GM19238 (cell line): ENCODE results near the gene LARGE1.
"Not testable (repeated sequence)": the region's sequence is repeated elsewhere in the genome, so short reads cannot be mapped to it uniquely, and the experiment has no call there.

Source experiments
- DNase-seq: peaks from one replicate; pipeline ENCODE4 v3.0.0; 2011; ENCODE audit warnings: low spot score; ENCODE audit not compliant: insufficient read length

LARGE1 gene

DNA sequence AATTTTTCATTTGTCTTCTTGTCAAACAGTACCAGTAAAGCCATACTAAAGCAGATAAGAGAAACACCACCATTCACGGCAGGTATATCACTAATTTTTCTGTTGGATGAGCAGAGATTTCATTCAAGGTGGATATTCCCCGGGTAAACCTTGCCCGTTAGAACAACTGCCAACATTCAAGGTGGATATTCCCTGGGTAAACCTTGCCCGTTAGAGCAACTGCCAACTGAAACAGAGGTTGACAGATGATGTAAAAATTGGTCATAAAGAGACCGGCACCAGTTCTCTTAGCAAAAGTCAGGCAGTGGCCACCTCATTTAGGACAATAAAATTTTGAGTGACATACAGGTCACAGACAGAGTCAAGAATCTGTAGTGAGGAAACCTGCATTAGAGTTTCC lies 438.7 kb downstream of the LARGE1 start:
- DNase-seq: no peak

DNA sequence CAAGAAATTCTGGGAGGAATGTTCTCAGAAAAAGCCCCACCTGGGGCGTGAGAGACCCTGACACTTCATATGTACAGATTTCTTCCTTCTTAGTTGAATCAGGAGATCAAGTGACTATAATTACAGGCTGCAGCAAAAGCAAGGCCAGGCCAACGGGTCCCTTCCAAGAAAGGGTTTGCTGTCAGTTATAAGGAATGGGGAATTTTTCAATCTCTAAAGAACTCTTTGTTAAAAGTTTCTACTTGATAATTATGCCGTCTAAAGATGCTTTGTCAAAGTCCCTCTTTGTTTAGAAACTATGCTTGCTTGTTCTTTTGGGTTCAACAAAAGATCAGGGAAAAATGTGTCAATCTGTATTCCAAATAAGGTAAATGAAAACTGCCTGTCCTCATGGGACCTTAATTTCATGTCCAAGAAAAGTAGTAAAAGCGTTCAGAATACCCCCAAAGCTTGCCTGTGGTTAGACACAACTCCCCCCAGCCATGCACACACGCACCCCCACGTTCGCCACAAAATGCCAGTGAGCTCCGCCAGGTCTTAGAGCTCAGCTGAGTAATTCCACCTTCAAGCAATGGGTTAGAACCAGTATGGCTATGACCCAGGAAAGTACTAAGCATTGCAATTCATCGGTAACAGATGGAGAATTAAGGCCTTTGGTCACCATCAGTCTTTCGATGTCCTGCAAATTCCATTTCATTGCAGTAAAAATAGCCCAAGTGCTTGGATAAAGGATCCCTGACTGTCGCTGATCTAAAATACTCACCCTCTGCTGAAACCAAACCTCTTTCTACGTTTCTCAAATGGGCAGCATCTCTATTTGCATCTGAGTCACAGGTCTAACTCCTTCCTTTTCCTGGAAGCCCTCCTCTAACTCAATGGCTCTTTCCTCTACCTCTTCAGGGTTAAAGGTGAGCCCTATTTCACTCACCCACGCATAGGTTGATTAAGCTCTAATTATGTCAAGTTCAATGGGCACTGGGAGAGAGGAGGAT lies 442.9 kb downstream of the LARGE1 start:
- no peak for DNase-seq

DNA sequence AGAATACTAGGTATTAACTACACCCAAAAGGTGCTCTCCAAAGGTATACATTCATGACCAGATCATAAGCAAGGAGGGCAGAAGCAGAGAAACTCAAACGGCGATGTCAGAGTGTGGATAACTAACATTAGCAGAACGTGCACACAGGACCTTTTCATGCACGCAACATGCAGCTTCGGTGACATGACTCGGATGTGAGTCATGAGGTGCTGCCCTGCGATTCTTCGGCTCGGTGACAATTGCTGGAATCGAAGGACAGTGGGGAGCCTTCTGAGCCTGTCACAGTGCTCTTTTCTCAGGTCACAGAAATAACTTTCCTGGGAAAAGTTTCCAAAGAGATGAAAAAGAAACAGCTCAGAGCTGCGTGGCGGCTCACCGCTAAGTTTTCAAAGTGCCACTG lies 443.6 kb downstream of the LARGE1 start:
- no peak for DNase-seq

DNA sequence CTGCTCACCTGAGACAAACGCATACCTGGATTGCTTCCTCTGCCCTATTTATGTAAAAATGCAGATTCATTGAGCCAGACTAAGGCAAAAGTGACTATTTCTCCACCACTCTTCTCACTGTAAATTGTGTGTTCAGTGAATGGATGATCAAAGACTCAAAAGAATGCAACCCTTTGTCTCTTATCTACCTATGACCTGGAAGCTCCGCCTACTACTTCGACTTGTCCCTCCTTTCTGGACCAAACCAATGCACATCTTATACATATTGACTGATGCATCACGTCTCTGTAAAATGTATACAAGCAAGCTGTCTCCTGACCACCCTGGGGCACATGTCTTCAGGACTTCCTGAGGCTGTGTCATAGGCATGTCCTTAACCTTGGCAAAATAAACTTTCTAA lies 444.1 kb downstream of the LARGE1 start:
- no peak for DNase-seq

DNA sequence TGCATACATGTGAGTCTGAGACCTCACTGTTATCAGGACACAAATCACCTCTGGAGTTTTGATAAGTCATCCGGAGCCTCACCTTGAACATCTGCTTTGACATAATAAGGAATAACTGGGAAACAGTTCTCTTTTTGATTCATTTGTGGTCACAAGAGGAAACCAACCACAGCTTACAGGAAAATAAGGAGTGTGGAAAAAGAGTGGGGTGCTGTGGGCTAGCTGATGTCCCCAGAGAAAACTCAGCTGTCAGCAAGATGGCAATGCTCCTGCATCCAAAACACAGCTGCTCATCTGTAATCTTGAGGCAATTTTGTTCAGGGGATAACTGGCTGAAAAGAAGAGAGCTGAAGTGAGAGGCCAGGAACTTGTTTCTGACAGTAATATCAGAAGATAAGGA lies 445.7 kb downstream of the LARGE1 start:
- no peak for DNase-seq

DNA sequence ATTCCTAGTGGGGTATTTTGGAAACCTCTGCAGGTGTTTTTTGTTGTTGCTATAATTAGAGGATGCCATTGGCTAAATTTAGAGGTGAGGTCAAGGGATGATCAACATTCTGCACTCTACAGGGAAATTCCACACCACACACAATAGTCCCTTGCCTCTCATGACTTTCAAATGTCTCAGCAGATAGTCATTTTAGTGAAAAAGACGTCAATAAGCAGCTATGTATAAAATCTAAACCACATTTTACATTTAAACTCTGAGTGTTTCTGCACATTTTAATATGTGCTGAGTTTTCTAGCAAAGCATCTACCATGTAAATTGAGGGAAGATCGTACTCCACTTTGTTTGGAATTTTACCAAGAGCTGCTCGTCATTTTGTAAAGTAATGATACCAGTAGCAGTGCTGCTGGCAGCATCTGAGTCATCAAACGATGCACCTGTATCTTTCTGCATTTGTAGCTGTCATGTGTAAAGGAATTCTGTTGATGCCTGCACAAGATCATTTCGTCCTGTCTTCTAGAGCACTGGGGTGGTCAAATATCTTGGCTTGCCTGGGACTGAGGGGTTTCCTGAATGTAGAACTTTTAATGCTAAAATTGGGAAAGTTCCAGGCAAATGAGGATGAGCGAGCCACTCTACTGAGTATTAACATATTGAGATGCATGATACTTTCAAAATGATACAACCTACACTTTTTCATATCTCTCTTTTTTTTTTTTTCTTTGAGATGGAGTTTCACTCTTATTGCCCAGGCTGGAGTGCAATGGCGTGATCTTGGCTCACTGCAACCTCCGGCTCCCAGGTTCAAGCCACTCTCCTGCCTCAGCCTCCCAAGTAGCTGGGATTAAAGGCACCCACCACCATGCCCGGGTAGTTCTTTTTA lies 447.6 kb downstream of the LARGE1 start:
- peak; percentile 19 for DNase-seq

DNA sequence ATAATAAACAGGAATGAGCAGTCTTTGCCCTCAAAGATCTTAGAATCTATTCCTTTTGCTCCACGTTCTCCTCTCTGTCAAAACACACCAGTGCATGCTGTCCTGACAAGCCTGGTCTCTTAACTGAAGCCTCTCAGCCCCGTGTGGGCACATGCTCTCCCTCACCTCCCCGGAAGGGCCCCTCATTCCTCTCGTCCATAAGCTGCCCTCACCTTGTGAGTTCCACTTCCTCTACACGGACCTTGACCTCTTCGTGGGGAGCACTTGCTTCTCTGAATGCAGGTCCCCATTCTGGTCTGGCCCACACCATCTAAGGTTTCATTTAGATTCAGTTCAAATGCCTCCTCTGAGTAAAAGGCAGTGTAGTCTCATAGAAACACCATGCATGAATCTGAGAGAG lies 449.8 kb downstream of the LARGE1 start:
- no peak for DNase-seq

DNA sequence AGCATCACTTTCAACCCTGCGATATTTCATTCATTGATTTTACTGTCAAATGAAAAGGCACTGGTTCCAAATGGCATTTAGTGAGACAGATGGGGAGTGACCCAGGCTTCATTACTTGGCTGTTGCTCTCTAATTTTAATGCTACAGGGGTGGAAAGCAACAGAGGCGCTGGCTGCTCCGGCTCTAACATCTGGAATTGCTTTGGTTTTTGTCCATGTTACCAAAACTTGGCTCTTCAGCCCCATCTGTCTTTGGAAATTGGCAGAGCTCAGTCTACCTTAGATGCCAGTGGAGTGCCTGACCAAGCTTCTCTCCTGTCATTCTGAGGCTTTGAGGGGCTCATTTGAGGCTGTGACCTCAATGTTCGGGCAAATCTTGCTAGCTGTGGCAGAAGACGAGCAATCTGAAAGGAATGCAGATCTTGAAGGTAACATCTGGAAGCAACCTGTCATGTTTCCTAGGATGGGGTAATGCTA lies 452.6 kb downstream of the LARGE1 start:
- DNase-seq: no peak

DNA sequence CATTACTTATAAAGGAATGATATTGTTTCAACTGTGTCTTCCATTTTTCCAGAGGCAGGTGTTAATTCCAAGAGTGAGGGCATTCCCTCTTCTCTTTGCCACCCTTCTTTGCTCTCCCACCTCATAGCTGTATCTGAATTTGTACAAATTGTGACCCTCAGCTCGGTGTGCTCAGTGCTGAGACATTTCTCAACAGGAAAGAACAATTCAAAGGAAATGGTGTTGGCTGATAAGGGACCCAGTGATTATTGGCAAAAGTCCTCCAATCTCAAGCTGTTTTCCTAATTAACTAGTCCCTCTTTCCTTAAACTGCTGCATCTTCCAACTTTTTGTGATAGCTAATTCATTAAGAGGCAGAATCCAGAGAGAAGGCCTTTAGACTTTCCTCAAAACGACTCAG lies 453.2 kb downstream of the LARGE1 start:
- no peak for DNase-seq

DNA sequence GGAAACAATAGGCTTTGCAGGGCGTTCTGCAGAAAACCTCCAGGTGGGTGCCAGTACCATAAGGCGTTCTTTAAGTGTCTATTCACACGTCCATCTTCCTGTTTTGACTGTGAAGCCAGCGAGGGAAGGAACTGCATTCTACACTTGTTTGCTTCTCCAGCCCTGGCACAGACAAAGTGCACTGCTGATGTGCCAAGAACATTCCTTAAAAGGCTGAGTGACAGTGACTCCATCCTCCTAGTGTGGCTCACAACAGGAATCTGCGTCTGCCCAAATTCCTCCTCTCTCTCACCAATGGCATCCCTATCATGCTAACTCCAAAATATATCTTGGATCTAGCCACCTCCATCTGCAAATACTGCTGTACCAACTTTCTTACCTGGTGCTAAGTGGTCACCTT lies 454.7 kb downstream of the LARGE1 start:
- no peak for DNase-seq

DNA sequence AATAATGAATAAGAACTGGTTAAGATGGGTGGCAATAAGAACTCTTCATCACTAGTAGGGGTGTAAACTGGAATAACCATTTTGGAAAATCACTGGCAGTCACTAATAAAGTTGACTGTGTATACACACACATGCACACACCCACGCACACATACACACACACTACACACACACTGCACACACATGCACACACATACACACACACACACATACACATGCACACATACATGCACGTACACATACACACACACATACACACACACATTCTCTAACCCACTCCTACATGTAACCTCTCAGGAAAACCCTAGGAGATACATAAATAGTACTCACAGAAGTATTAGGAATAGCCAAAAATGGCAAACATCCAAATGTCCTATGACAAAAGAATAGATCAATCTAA lies 455.6 kb downstream of the LARGE1 start:
- no peak for DNase-seq

DNA sequence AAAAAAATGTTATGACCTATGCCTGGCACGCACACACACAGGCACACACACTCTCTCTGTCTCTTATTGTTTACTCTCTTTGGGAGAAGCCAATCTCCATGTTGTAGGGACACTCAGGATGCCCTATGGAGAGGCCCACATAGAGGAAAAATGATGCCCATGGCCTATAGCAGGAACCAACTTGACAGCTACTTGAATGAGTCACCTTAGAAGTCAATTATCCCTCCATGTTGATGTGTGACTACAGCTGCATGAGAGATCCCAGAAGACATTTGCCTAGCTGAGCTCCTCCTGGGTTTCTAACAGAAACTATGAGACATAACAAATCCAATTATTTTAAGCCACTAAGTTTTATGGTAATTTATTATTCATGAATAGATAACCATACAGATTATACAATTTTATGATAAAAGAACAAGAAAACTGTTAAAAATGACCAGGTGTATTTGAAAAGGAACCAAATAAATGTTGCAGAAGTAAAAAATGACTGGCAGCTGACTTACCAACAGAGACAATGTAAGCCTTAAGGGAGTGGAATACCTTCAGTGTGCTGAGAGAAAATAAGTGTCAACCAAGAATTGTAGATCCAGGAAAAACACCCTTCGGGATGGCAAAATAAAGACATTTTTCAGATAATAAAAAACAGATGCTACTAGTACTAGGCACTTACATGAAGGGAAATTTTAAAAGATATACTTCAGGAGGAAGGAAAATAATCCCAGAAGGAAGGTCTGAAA lies 458.4 kb downstream of the LARGE1 start:
- DNase-seq: no peak

DNA sequence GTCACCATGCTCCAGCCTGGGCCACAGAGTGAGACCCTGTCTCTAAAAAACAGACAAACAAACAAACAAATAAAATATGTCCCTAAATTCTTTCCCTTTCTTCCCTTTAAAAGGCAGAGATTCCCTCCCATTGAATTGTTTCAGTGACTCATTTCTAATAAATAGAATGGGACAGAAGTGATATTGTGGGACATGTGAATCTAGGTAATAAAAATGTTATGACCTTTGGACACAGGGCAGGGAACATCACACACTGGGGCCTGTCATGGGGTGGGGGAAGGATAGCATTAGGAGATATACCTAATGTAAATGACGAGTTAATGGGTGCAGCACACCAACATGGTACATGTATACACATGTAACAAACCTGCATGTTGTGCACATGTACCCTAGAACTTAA lies 459.0 kb downstream of the LARGE1 start:
- not testable (repeated sequence) for DNase-seq

DNA sequence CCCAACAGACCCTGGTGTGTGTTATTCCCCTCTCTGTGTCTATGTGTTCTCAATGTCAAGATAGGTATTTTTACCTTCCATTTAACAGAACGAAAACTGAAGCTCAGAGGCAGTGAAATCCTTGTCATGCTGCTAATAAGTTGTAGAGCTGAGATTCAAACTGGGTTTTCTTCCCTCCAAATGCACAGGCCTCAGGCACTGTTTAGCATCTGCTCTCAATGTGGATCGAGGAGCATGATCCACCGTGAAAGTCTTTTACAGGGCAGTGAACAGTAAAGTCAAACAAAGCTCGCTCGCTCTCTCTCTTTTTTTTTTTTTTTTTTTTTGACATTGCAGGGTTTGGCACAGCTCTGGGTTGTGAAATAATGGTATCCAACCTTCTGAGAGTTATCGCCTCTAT lies 461.1 kb downstream of the LARGE1 start:
- DNase-seq: no peak

DNA sequence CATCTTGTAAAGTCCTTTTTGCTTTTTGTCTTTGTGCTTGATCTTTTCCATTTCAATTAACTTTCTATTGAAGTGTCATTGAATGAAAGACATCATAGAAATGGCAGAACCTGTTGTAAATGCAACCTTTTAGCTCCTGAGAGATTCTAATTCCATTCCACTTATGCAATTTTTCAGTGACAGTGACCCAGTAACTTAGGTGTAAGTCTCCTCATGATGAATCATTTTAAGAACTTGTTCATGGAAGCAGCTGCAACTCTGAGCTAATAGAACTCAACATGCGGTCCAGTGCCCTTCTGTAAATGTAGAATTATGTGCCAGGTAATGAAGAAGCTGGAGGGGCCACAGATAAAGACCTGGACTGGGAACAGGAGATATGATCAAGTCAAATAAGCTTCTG lies 463.8 kb downstream of the LARGE1 start:
- DNase-seq: no peak

DNA sequence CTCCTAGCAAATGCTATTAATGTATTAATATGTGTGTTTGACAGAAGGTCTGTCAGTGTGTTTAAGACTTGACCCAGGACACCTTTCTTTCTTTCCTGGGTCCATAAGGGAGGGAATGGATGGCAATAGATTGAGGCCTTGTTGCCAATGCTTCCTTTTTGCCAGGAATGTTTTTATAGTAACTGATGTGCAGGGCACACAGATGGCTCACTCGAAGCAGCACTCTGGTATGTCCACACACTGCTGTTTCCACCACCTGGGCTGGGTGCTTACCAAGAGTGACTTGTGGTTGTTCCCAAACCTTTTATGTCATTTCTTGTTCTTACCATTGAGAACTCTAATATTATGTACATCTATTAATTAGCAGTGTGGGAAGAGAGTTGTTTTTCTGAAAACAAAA lies 465.2 kb downstream of the LARGE1 start:
- no peak for DNase-seq

DNA sequence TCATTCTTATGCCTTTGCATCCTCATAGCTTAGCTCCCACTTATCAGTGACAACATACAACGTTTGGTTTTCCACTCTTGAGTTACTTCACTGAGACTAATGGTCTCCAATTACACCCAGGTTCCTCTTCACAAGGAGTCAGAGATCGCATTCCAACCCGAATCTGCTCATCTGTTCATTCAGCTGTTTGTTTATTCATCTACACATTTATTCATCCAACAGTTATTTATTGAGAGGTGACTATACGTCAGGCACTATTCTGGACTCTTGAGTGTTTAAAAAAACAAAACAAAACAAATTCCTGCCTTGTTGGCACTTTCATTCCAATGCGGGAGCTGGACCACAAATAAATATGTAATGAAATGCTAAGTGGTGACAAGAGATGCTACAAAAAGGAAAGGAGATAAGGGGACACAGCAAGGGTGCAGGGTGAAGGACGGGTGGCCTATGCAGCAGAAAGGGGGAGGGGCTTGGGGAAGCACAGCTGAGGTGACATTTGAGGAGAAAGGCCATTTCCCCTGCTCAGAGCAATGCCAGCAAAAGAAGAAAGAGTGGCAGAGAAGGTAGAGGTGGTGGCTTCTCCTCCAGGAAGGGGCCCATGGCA lies 468.3 kb downstream of the LARGE1 start:
- no peak for DNase-seq

DNA sequence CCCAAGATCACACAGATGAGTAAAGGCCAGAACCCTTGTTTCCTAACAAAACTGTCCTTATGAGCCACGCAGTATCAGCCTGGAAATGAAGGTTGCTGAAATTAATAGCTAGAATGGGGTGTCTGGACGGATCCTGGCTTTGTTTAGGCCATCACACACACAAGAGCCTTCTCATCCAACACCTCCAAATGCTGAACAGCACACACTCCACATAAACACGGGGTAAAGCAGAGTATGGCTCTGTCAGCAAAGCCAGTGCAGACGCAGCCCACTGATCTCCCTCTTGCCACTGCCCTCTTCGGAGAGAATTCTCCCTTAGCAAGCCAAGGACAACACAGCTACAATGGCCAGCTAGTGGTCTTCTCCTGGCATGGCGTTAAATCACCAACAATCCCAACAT lies 469.5 kb downstream of the LARGE1 start:
- no peak for DNase-seq

DNA sequence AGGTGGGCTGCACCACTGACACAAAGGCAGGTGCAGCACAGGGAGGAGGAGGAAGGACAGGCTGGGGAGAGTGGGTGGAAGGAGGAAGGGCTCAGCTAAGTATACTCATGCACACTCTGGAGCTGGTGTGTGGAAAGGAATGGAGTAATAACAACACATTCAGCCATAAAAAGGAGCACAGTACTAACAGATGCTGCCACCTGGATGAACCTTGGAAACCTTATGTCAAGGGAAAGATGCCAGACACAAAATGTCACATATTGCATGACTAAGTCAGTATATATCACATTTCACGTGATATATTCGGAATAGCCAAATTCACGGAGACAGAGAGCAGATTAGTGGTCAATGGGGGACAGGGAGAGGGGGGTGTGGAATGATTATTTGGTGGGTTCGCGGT lies 472.5 kb downstream of the LARGE1 start:
- DNase-seq: no peak

DNA sequence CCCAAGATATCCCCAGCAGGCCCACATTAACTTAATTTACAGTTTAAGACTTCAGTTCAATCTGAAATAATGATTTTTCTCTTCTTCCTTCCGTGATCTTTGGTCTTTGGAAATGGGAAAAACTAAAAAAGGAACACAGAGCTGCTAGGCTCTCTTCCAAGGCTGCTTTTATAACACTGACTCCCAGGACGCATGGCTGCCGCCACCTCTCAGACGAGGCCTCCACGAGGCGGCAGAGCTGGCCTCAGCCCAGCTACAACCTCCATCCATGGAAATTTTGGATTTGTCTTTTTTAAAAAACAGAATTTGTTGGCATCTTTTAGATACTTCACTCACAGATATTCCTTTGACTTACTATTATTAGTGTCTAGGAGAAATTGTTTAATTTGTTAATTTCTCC lies 476.6 kb downstream of the LARGE1 start:
- DNase-seq: no peak

DNA sequence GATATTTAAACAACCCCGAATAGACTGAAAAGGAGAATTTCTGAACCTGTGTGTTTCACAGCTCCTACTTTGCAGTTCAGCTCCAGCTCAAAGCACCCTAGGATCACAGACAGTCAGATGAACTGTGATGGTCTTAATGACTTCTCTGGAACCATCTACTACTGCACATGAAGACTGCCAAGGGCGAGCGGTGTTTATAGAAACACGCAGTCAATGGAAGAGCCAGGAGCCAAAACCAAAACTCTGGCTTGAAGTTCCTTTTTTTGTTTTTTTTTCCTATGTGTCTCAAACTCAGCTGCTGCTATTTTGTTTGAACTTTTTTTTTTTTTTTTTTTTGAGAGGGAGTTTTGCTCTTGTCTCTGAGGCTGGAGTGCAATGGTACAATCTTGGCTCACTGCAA lies 479.5 kb downstream of the LARGE1 start:
- no peak for DNase-seq
